Middle frontal gyrus (tissue), 1 donor: ENCODE data around the gene PEMT.
"Not testable (repeated sequence)": the region's sequence is repeated elsewhere in the genome, so short reads cannot be mapped to it uniquely, and the experiment has no call there.

Experiments used
- DNase-seq: peaks from one replicate; pipeline ENCODE4 v3.0.0-alpha.2; 2015; ENCODE audit warnings: low spot score; ENCODE audit errors: extremely low spot score

The PEMT gene

GRCh38 chr17:17591355-17592298 lies at the start of gene PEMT:
PEMT (minus strand) TSS chr17:17591708; CDS start chr17:17591626, 82 bp downstream.
- peak; percentile 99 for DNase-seq

GRCh38 chr17:17639661-17640270 lies 48.3 kb upstream of the PEMT start:
- DNase-seq: not testable (repeated sequence)

- DNase-seq: no peak
Measured at GRCh38 chr17:17638467-17638866, 47.0 kb upstream of the PEMT start.

GRCh38 chr17:17636272-17636885 lies 44.9 kb upstream of the PEMT start:
- DNase-seq: no peak

GRCh38 chr17:17635537-17636271 lies 44.2 kb upstream of the PEMT start:
- DNase-seq: not testable (repeated sequence)

GRCh38 chr17:17635126-17635525 lies 43.6 kb upstream of the PEMT start:
- no peak for DNase-seq

- DNase-seq: no peak
Measured at GRCh38 chr17:17633310-17633709, 41.8 kb upstream of the PEMT start.

- DNase-seq: not testable (repeated sequence)
Measured at GRCh38 chr17:17632690-17633089, 41.2 kb upstream of the PEMT start.

- no peak for DNase-seq
Measured at GRCh38 chr17:17628388-17629008, 37.0 kb upstream of the PEMT start.

- DNase-seq: no peak
Measured at GRCh38 chr17:17626840-17627239, 35.3 kb upstream of the PEMT start.

GRCh38 chr17:17626151-17626805 lies 34.8 kb upstream of the PEMT start:
- DNase-seq: no peak

GRCh38 chr17:17624741-17625140 lies 33.2 kb upstream of the PEMT start:
- no peak for DNase-seq

- no peak for DNase-seq
Measured at GRCh38 chr17:17623904-17624303, 32.4 kb upstream of the PEMT start.

- no peak for DNase-seq
Measured at GRCh38 chr17:17621254-17621653, 29.7 kb upstream of the PEMT start.

- DNase-seq: peak; percentile 58
Measured at GRCh38 chr17:17613708-17614114, 22.2 kb upstream of the PEMT start.

GRCh38 chr17:17612085-17613022 lies 20.8 kb upstream of the PEMT start:
- DNase-seq: no peak

GRCh38 chr17:17609121-17609520 lies 17.6 kb upstream of the PEMT start:
- DNase-seq: no peak

- DNase-seq: no peak
Measured at GRCh38 chr17:17606416-17607000, 15.0 kb upstream of the PEMT start.

GRCh38 chr17:17605729-17606088 lies 14.2 kb upstream of the PEMT start:
- no peak for DNase-seq
